Measurements from ENCODE around the gene HNRNPM. TPM values are rescaled to one million over a fixed set of nuclear protein-coding genes. Genes with fewer than 3 reads are reported as not detected.

The HNRNPM gene
- total RNA-seq, 4 donors from 2014 or later, result 103 to 126 (median 116) TPM

- intact Hi-C loops (cut with DNase I), result no loop called here
- TF ChIP-seq POLR2A (IDR thresholded peaks at IDR 0.05; ENCODE audit: low read depth) (no peak), EP300 (IDR thresholded peaks at IDR 0.05) (no peak), CTCF (IDR thresholded peaks at IDR 0.05) (no peak), POLR2AphosphoS5 (IDR thresholded peaks at IDR 0.05) (no peak)
- no peaks in the 10 kb centered on the region for H3K9me3 ChIP-seq
- H3K4me1 ChIP-seq, result no peaks in the 10 kb centered on the region
- H3K36me3 ChIP-seq, result peaks cover 33 to 52% (median 43%) of the 10 kb centered on the region in 4 donors
- 84% methylated on average over 6 of the region's 6 CpGs for WGBS
- H3K27me3 ChIP-seq, result no peaks in the 10 kb centered on the region
- H3K27ac ChIP-seq (replicated peaks in 1 of 4), result no peak overlapping the region
- no peak overlapping the region for H3K4me3 ChIP-seq
- DNase-seq (ENCODE audit: extremely low spot score), result no peak
Measured at GRCh38 chr19:8491574-8491973, 46.8 kb downstream of the HNRNPM start.

DNA sequence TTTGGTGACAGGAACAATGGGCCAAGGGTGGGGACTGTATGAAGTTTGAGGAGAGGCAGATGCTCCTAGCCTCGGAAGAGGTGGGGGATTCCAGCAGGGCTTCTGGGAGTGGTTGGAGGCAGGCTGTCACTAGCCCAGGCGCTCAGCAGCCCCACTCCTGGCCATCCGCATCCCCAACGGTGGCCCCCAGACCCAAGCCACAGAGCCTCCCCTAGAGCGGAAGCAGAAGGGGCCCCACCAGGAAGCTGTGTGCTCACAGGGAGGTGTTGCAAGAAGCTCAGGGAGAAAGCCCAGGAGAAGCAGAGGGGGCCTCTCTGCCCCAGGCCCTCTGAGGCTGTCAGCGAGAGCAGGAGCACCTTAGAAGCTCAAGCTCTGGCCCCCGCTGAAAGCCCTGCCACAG, 49.4 kb downstream of the HNRNPM start:
- DNase-seq (ENCODE audit: extremely low spot score), result no peak
- intact Hi-C loops (cut with DNase I), result no loop called here
- WGBS, result 75% methylated on average over 2 of the region's 7 CpGs
- TF ChIP-seq POLR2AphosphoS5 (IDR thresholded peaks at IDR 0.05) (no peak), CTCF (IDR thresholded peaks at IDR 0.05) (no peak), POLR2A (IDR thresholded peaks at IDR 0.05; ENCODE audit: low read depth) (no peak), EP300 (IDR thresholded peaks at IDR 0.05) (no peak)
- no peaks in the 10 kb centered on the region for H3K9me3 ChIP-seq
- H3K36me3 ChIP-seq, result peaks cover 7 to 26% (median 17%) of the 10 kb centered on the region in 4 donors
- H3K4me1 ChIP-seq, result no peaks in the 10 kb centered on the region
- no peaks in the 10 kb centered on the region for H3K27me3 ChIP-seq
- H3K27ac ChIP-seq (replicated peaks in 1 of 4), result no peak overlapping the region
- no peak overlapping the region for H3K4me3 ChIP-seq

- no peak for TF ChIP-seq POLR2AphosphoS5 (IDR thresholded peaks at IDR 0.05)
- TF ChIP-seq CTCF (IDR thresholded peaks at IDR 0.05), result no peak
- TF ChIP-seq EP300 (IDR thresholded peaks at IDR 0.05), result no peak
- no peak for TF ChIP-seq POLR2A (IDR thresholded peaks at IDR 0.05; ENCODE audit: low read depth)
- Histone ChIP-seq H3K4me1 (no peaks in the 10 kb centered on the region), H3K9me3 (no peaks in the 10 kb centered on the region), H3K4me3 (no peak overlapping the region), H3K36me3 (peaks cover 0 to 3% (median 0%) of the 10 kb centered on the region in 4 donors), H3K27ac (replicated peaks in 1 of 4) (no peak overlapping the region), H3K27me3 (no peaks in the 10 kb centered on the region)
- intact Hi-C loops (cut with DNase I), result no loop called here
- no peak for DNase-seq (ENCODE audit: extremely low spot score)
- 90% methylated on average over 17 of the region's 22 CpGs for WGBS
Measured at GRCh38 chr19:8498295-8498694, 53.5 kb downstream of the HNRNPM start.

- Histone ChIP-seq H3K27ac (replicated peaks in 1 of 4) (no peak overlapping the region), H3K4me1 (no peaks in the 10 kb centered on the region), H3K36me3 (no peaks in the 10 kb centered on the region), H3K9me3 (no peaks in the 10 kb centered on the region), H3K4me3 (no peak overlapping the region), H3K27me3 (no peaks in the 10 kb centered on the region)
- no peak for DNase-seq (ENCODE audit: extremely low spot score)
- intact Hi-C loops (cut with DNase I), result no loop called here
- TF ChIP-seq POLR2A (IDR thresholded peaks at IDR 0.05; ENCODE audit: low read depth) (no peak), EP300 (IDR thresholded peaks at IDR 0.05) (no peak), CTCF (IDR thresholded peaks at IDR 0.05) (no peak), POLR2AphosphoS5 (IDR thresholded peaks at IDR 0.05) (no peak)
- 81% methylated on average over 15 of the region's 41 CpGs for WGBS
Measured at GRCh38 chr19:8499048-8499833, 54.5 kb downstream of the HNRNPM start.

Data from esophagus muscularis mucosa (tissue), 4 donors.